GM20000 (cell line): ENCODE data around the gene FAM20C.

Source experiments
- DNase-seq: peaks from one replicate; pipeline ENCODE4 v3.0.0; 2012; ENCODE audit warnings: low spot score
- TF ChIP-seq, protein P1 (sequence below): IDR thresholded peaks from 2 replicates; pipeline ENCODE4 v1.5.1; 2012; ENCODE audit warnings: mild to moderate bottlenecking, control low read depth; ENCODE audit errors: extremely low read depth, missing control alignments

Gene FAM20C

GRCh38 chr7:171364-171904, 20.9 kb upstream of the FAM20C start:
- TF ChIP-seq, protein P1, sequence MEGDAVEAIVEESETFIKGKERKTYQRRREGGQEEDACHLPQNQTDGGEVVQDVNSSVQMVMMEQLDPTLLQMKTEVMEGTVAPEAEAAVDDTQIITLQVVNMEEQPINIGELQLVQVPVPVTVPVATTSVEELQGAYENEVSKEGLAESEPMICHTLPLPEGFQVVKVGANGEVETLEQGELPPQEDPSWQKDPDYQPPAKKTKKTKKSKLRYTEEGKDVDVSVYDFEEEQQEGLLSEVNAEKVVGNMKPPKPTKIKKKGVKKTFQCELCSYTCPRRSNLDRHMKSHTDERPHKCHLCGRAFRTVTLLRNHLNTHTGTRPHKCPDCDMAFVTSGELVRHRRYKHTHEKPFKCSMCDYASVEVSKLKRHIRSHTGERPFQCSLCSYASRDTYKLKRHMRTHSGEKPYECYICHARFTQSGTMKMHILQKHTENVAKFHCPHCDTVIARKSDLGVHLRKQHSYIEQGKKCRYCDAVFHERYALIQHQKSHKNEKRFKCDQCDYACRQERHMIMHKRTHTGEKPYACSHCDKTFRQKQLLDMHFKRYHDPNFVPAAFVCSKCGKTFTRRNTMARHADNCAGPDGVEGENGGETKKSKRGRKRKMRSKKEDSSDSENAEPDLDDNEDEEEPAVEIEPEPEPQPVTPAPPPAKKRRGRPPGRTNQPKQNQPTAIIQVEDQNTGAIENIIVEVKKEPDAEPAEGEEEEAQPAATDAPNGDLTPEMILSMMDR = no peak
- DNase-seq = no peak

- TF ChIP-seq, protein P1 = no peak
- DNase-seq = no peak
These were observed 20.4 kb upstream of the FAM20C start for GRCh38 chr7:171912-172515.

DNA sequence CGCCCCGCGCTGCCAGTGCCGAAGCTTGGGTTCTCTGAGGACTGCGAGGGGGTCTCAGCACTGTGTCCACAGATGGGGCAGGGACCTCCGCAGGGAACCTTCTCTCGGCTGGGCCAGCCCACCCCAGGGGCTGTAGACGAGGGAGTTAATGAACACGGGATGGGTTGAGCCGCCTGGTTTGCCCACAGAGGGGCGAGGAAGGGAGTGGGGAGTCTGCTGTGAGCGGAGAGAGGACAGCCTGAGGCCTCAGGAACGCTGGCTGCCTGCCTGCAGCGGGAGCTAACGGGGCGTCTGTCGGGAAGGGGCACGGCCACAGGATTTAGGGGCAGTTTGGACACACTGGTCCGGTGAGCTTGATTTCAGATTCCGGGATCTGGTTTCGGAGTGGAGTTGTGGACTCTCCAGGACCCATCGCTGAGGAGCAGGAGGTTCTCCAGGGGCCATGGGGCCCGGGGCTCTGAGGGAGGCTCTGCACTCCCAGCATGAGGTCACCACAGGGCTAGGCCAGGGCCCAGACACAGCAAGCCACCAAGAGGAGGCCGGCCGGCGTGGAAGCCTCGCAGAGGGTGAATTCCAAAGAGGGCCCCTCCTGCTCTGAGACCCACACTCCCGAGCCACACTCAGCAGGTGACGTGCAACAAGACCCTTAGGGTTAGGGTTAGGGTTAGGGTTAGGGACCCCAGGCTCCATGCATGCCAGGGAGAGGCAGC, 19.0 kb upstream of the FAM20C start:
- TF ChIP-seq, protein P1 = no peak
- no peak for DNase-seq

DNA sequence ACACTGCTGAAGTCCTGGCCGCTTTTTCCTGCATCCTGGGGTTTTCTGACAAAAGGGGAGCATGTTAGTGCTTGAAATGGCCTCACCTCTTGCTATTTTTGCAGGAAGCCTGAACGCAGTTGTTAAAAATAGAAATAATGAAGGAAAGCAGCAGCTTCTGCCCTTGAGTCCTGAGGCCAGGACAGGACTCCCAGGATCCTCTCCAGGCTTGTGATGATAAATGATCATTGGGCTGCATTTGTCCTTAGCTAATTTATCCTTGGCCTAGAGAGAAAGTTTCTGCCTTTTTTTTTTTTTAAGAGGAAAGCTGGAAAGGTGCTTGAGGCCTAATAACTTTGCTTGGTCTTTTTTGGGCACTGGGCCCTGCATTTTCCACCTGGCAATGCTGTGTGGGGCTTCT, 17.7 kb upstream of the FAM20C start:
- DNase-seq = no peak
- TF ChIP-seq, protein P1 = no peak

GRCh38 chr7:175955-176354, 16.4 kb upstream of the FAM20C start:
- TF ChIP-seq, protein P1 = no peak
- no peak for DNase-seq

GRCh38 chr7:176381-176780, 16.0 kb upstream of the FAM20C start:
- DNase-seq = no peak
- TF ChIP-seq, protein P1 = no peak

- DNase-seq = no peak
- TF ChIP-seq, protein P1 = no peak
These were observed 15.4 kb upstream of the FAM20C start for GRCh38 chr7:176786-177459.
